Effector CD8-positive, alpha-beta T cell (primary cell): Measurements from ENCODE around the gene HMG20A.
"Not testable (repeated sequence)": the region's sequence is repeated elsewhere in the genome, so short reads cannot be mapped to it uniquely, and the experiment has no call there.

Experiments
- DNase-seq: peaks from one replicate; lab custom pipeline; 2025; lab: John Stamatoyannopoulos, UW
- total RNA-seq, 4 experiments: gene quantifications; one replicate each; lab custom pipeline; 2026; lab: John Stamatoyannopoulos, UW

The HMG20A gene
- total RNA-seq: 51.6 to 80.4 (median 66.4) reads per million in 4 experiments

GRCh38 chr15:77420610-77421369, at the start of gene HMG20A:
TSS of gene HMG20A (plus strand) at chr15:77420888. CDS start at chr15:77458408, 37,520 bp downstream.
- DNase-seq: peak; percentile 22

- no peak for DNase-seq
Observed at GRCh38 chr15:77371850-77372563, 48.7 kb upstream of the HMG20A start.

DNA sequence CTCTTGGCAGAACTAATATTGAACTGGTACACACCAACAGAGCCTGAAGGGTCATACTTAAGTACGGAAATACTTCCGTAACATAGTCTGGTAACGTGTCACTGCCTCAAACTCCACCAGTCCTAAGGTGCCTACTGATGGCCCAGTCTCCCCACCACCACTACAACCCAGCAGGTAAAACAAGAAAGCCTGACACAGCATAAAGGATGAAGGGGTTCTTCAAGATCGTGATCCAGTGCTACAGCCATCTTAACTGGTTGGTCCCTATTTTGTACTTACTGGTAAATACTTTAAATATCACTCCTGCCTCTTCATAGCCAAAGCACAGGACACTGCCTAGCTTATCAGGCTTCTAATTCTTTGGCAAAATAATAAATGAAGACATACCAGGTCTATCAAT, 47.2 kb upstream of the HMG20A start:
- no peak for DNase-seq

DNA sequence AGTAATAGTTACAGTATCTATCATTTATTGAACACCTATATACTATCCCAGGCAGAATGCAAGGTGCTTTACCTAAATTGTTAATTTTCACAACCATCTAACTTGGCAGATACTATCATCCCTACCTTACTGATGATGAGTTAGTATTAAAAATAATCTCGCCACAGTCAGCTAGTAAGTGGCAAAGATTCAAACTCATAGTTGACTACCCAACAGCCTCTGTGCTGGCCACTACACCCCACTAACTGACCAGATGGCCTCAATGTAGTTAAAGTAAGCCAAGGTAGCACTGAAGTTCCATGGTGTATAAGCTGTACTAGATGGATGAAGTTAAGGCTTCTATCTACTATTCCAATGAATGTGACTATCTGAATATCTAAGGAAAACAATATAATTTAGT, 45.6 kb upstream of the HMG20A start:
- no peak for DNase-seq

- no peak for DNase-seq
Observed at GRCh38 chr15:77376770-77377169, 43.9 kb upstream of the HMG20A start.

- no peak for DNase-seq
Observed at GRCh38 chr15:77380033-77380432, 40.7 kb upstream of the HMG20A start.

DNA sequence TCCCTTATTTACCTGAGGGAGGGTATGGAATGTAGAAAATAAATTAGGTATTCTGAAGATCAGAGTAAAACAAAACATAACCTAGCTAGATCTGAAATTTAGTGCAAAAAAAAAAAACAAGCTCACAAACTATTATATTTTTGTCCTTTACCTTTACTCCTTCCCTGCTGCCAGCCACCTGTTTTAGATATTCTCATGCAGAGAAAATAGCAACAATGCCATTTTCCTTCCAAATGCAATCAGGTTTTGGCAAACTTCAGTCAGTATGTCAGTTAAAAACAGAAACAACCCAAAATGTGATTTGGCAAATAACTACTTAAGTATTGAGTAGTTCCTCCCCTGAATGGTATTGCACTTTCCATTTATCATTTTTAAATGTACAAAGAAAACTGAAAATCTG, 36.6 kb upstream of the HMG20A start:
- no peak for DNase-seq

DNA sequence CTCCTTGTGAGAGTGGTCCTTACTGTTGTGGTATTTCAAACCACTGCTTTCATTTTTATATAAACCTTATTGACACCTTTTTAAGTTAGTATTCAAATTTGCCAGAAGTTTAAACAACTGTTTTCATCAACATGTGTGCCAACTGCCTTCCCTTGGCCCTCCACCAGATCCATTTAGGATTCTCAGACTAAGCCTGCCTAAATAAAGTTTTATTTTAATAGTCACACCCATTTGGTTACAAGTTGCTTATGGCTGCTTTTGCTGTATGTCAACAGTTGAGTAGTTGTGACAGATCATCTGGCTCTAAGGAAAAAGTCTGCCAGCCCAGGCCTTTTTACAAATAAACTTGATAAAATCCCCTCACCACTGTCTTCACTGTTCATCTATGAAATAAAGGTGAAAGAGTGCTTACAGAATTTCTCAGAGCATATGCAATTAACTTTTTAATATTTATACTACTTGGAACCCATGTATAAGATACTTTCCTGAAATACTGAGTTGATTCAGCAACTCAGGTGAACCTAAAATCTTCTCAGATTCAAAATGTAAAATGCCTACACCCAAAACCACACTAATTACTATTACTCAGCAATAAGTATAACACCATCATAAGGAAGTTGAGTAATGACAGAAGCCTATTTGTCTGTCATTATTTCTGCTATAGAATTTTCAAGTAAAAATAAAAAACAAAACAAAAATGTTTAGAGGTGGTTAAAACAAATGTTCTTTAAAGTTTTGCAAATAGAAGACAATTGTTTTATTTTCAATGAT, 35.9 kb upstream of the HMG20A start:
- DNase-seq: no peak

DNA sequence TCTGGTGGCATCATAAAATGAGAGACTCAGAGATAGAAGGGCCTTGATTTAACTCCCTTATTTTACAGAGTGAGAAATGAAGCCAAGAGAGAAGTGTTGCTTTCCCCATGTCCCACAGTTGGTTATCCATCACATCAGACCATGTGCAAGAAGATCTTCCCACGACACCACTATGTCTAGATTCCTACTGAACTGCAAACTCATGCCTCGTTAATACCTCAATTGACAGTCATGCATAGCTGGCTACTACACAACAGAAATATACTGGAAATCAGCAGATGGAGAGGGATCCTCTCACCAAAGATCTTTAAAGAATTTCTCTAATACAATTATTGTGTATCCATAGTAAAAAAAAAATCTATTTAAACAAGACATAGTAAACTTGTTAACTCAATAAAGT, 34.1 kb upstream of the HMG20A start:
- DNase-seq: no peak

DNA sequence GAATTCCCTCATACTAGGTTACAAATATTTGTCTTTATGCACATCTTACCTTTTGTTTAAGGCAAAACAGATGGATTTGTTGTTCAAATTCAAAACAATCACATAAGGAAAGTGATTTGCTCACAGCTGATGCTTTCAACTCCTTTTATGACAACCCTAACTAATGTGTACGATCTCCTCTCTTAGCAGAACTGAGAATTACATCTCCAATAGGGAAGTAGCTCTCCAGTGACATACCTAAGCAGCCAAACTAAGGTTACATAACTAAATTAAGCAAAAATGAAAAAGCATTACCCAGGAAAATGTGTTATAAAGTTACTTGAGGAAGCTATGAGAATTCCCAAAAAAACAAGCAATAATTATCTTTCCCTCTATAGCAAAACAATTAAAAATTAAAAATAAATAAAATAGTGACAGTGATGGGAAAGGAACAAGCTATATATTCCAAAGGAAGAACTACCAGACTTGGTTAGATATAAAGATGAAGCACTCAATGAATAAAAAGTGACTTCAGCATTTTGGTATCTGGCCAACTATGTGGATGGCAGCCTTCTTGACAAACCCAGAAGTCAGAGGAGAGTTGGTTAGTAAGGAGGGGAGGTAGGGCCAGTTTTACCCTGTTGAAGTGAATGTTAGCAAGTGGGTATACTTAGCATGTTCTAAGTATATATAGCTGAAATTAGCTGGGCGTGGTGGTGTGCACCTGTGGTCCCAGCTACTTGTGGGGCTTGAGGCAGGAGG, 33.2 kb upstream of the HMG20A start:
- no peak for DNase-seq

GRCh38 chr15:77391372-77391951, 29.2 kb upstream of the HMG20A start:
- no peak for DNase-seq

- DNase-seq: no peak
Observed at GRCh38 chr15:77392762-77393470, 27.8 kb upstream of the HMG20A start.

- no peak for DNase-seq
Observed at GRCh38 chr15:77393471-77393840, 27.2 kb upstream of the HMG20A start.

GRCh38 chr15:77395013-77395774, 25.5 kb upstream of the HMG20A start:
- DNase-seq: no peak

GRCh38 chr15:77396692-77397091, 24.0 kb upstream of the HMG20A start:
- DNase-seq: no peak

GRCh38 chr15:77398927-77399326, 21.8 kb upstream of the HMG20A start:
- no peak for DNase-seq

DNA sequence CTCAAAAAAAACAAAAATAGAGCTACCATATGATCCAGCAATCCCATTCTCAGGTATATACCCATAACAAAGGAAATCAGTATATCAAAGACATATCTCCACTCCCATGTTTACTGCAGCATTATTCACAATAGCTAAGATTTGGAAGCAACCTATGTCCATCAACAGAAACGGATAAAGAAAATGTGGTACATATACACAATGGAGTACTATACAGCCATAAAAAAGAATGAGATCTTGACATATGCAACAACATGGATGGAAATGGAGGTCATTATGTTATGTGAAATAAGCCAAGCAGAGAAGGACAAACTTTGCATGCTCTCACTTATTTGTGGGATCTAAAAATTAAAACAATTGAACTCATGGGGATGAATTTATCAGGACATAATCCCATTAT, 20.4 kb upstream of the HMG20A start:
- no peak for DNase-seq

DNA sequence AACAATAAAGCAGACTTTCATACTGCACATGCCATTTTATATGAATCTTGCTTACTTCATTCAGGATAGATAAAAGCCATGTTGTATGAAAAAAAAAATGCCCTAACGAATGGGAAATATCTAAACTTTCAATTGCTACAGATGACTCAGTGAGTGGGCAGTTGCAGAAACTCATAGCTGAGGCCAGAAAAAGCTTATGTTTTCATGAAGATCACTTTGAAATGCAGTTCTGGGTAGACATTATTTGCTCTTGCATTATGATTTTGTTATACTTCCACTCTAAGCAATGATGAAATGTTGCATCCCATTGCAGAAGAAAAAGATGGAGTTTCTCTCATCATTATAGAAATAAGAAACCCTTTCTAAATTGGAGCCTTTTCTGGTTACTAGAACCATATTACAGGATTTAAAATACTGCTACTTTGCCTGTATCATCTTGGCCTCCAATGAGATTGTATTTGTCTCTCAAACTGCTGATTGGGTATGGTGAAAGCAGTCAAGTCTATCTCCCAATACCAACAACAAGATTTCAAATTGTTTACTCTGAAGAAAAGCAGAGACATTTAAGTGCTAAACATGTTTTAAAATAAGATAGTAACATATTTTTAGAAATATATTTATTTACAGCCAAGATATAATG, 17.8 kb upstream of the HMG20A start:
- no peak for DNase-seq

- DNase-seq: not testable (repeated sequence)
Observed at GRCh38 chr15:77406173-77406759, 14.4 kb upstream of the HMG20A start.
